GM12878 (cell line): Measurements from ENCODE around the gene FBXL15. TPM values are rescaled to one million over a fixed set of nuclear protein-coding genes. Genes with fewer than 3 reads are reported as not detected.

Source experiments
- ATAC-seq: fragments of 200-7000 bp; cut with Tn5 transposase; 3 replicates; pipeline ENCODE4 v1.9.1; 2020; ENCODE audit warnings: mild to moderate bottlenecking, moderate library complexity
- BruUV-seq: library from RNA; stranded (reverse); fragments of 400-500 nt; replicated peaks from 2 replicates; lab custom pipeline; 2021; lab: Mats Ljungman, UMichigan
- CTCF ChIA-PET: fragments of 300-600 bp; sonication (Branson Sonifier 250); formaldehyde crosslinking; extraction: SDS; loops from one replicate; lab custom pipeline; 2021; ENCODE audit warnings: inconsistent platforms; lab: Yijun Ruan, JAX
- POLR2A ChIA-PET: fragments of 350-600 bp; formaldehyde crosslinking; extraction: SDS; loops from one replicate; lab custom pipeline; 2021; ENCODE audit warnings: inconsistent platforms; lab: Charles Lee
- RAD21 ChIA-PET: fragments of 300-600 bp; sonication (Branson Sonifier 250); formaldehyde crosslinking; loops from one replicate; lab custom pipeline; 2023; ENCODE audit warnings: antibody characterized with exemption; ENCODE audit not compliant: unreplicated experiment; lab: Charles Lee
- SMC1A ChIA-PET: fragments of 300-600 bp; sonication (Branson Sonifier 250); formaldehyde crosslinking; loops from one replicate; lab custom pipeline; 2023; ENCODE audit not compliant: unreplicated experiment, uncharacterized antibody; lab: Charles Lee
- DNase-seq: peaks from one replicate; pipeline ENCODE4 v3.0.0-alpha.2; 2011; ENCODE audit warnings: low read depth, low spot score
- FAIRE-seq: peaks from 3 replicates; lab custom pipeline; 2011; peaks lifted over from hg19 to GRCh38; lab: Jason Lieb, UNC
- H2AFZ ChIP-seq: 2 replicates; pipeline ENCODE4 v1.6.0; 2011; ENCODE audit warnings: low read depth, low read length, control low read depth; ENCODE audit not compliant: control insufficient read depth
- H3K27ac ChIP-seq: 2 replicates; pipeline ENCODE4 v1.5.1; 2011; ENCODE audit warnings: control low read depth; ENCODE audit not compliant: control insufficient read depth, insufficient read depth
- H3K27me3 ChIP-seq, 2 experiments: replicated peaks in 1 of 2; 2 replicates each; pipeline versions ENCODE4 v1.6.0 to v1.6.1; 2011; ENCODE audit warnings: low read length in 1 of 2; ENCODE audit not compliant: control insufficient read depth in 2 of 2, insufficient read depth in 2 of 2
- H3K36me3 ChIP-seq, 2 experiments: 2 replicates each; pipeline ENCODE4 v1.5.1; 2011; ENCODE audit warnings: low read length in 1 of 2; ENCODE audit not compliant: control insufficient read depth in 2 of 2, insufficient read depth in 2 of 2
- H3K4me1 ChIP-seq: 2 replicates; pipeline ENCODE4 v1.6.1; 2011; ENCODE audit warnings: mild to moderate bottlenecking, low read length, moderate library complexity, mixed read lengths; ENCODE audit not compliant: control insufficient read depth, insufficient read depth
- H3K4me2 ChIP-seq: 2 replicates; pipeline ENCODE4 v1.6.0; 2011; ENCODE audit warnings: control low read depth; ENCODE audit not compliant: control insufficient read depth, insufficient read depth
- H3K4me3 ChIP-seq: fragments of 200-600 bp; sonication (generic); 2 replicates; pipeline ENCODE4 v1.5.1; 2016
- H3K79me2 ChIP-seq: 2 replicates; pipeline ENCODE4 v1.6.0; 2011; ENCODE audit warnings: low read length; ENCODE audit not compliant: control insufficient read depth, insufficient read depth
- H3K9ac ChIP-seq: 2 replicates; pipeline ENCODE4 v1.8.0; 2011; ENCODE audit warnings: low read length, control low read depth, mixed read lengths; ENCODE audit not compliant: control insufficient read depth, insufficient read depth
- H3K9me3 ChIP-seq: replicated peaks from 3 replicates; pipeline ENCODE4 v1.5.1; 2011; ENCODE audit warnings: mild to moderate bottlenecking, low read length; ENCODE audit not compliant: control insufficient read depth, insufficient read depth
- H4K20me1 ChIP-seq: 2 replicates; pipeline ENCODE4 v1.6.0; 2011; ENCODE audit not compliant: control insufficient read depth, insufficient read depth
- DPF2 ChIP-seq: fragments of 450-650 bp; IDR thresholded peaks from 2 replicates; pipeline ENCODE4 v1.6.1; 2017; ENCODE audit warnings: mild to moderate bottlenecking
- EP300 ChIP-seq, 2 experiments: fragments of 150-350 bp in 1 of 2; IDR thresholded peaks; 2 replicates each; pipeline ENCODE4 v1.6.1; 2011 to 2012; ENCODE audit warnings: low read depth in 2 of 2, low read length in 2 of 2, borderline replicate concordance in 1 of 2, improper control_type of control experiment in 1 of 2, inconsistent platforms in 1 of 2; ENCODE audit not compliant: control insufficient read depth in 1 of 2
- HDAC2 ChIP-seq: fragments of 200-600 bp; sonication (generic); IDR thresholded peaks from 2 replicates; pipeline ENCODE4 v1.6.1; 2017
- IKZF2 ChIP-seq, 2 experiments: fragments of 450-650 bp; IDR thresholded peaks; 2 replicates each; pipeline ENCODE4 v1.6.1; 2017; ENCODE audit warnings: mild to moderate bottlenecking in 2 of 2, moderate library complexity in 2 of 2
- MAX ChIP-seq: IDR thresholded peaks from 2 replicates; pipeline ENCODE4 v1.6.1; 2012; ENCODE audit warnings: low read depth, low read length, improper control_type of control experiment
- MTA2 ChIP-seq: fragments of 450-650 bp; IDR thresholded peaks from 2 replicates; pipeline ENCODE4 v1.6.1; 2016; ENCODE audit warnings: low read depth, mild to moderate bottlenecking, moderate library complexity
- MYB ChIP-seq: fragments of 150-350 bp; IDR thresholded peaks from 2 replicates; pipeline ENCODE4 v1.6.1; 2014; ENCODE audit warnings: mild to moderate bottlenecking, low read depth, low read length, borderline replicate concordance
- NFYB ChIP-seq: IDR thresholded peaks from 2 replicates; pipeline ENCODE4 v1.6.1; 2011; ENCODE audit warnings: low read depth, mild to moderate bottlenecking, low read length, improper control_type of control experiment, moderate library complexity; ENCODE audit not compliant: insufficient read depth
- PAX8 ChIP-seq: fragments of 450-650 bp; IDR thresholded peaks from 2 replicates; pipeline ENCODE4 v1.6.1; 2017; ENCODE audit warnings: mild to moderate bottlenecking, moderate library complexity
- PBX3 ChIP-seq: IDR thresholded peaks from 2 replicates; pipeline ENCODE4 v1.6.1; 2011; ENCODE audit warnings: mild to moderate bottlenecking, low read depth, low read length, moderate library complexity; ENCODE audit not compliant: insufficient replicate concordance
- PML ChIP-seq: IDR thresholded peaks from 2 replicates; pipeline ENCODE4 v1.6.1; 2012; ENCODE audit warnings: low read length, inconsistent platforms
- RUNX3 ChIP-seq: IDR thresholded peaks from 2 replicates; pipeline ENCODE4 v1.6.1; 2012; ENCODE audit warnings: low read length, inconsistent platforms
- SMAD1 ChIP-seq: fragments of 450-650 bp; IDR thresholded peaks from 2 replicates; pipeline ENCODE4 v1.6.1; 2018; ENCODE audit warnings: mild to moderate bottlenecking, low read depth; ENCODE audit not compliant: partially characterized antibody
- SUZ12 ChIP-seq: fragments of 200-600 bp; sonication (generic); IDR thresholded peaks from one replicate; pipeline ENCODE4 v1.6.1; 2018; ENCODE audit warnings: antibody characterized with exemption, mild to moderate bottlenecking; ENCODE audit not compliant: unreplicated experiment
- TAF1 ChIP-seq: IDR thresholded peaks from 2 replicates; pipeline ENCODE4 v1.6.1; 2011; ENCODE audit warnings: mild to moderate bottlenecking, low read depth, low read length, borderline replicate concordance
- TCF3 ChIP-seq: IDR thresholded peaks from 2 replicates; pipeline ENCODE4 v1.6.1; 2012; ENCODE audit warnings: low read depth, mild to moderate bottlenecking, low read length, borderline replicate concordance; ENCODE audit not compliant: insufficient read depth
- TCF7 ChIP-seq: IDR thresholded peaks from 2 replicates; pipeline ENCODE4 v1.6.1; 2014; ENCODE audit warnings: antibody characterized with exemption, borderline replicate concordance
- WGBS: methylation state at CpG from one replicate; pipeline ENCODE4 v1.1.6; 2016; ENCODE audit warnings: low lambda C conversion rate; ENCODE audit not compliant: insufficient replicate concordance, insufficient coverage; ENCODE audit errors: missing lambda C conversion rate; 5-methylcytosine and 5-hydroxymethylcytosine counted together
- in situ Hi-C: fragments of 300-500 bp; cut with MboI; formaldehyde crosslinking; loops from 9 replicates; pipeline ENCODE4 v1.14.3; 2018; ENCODE audit warnings: mixed read lengths
- intact Hi-C: fragments of 100-400 bp; cut with micrococcal nuclease; formaldehyde crosslinking; loops from one replicate; pipeline ENCODE4 v1.14.2; 2022; ENCODE audit not compliant: unreplicated experiment
- polyA plus RNA-seq, 11 experiments: library from polyadenylated mRNA; depleted of rRNA in 4 of 11; unstranded in 6 of 11; stranded (reverse) in 5 of 11; fragments of >200 nt; fragmentation: Nextera tagmentation in 4 of 11; fragmentation: Illumina TruSeq in 1 of 11; extraction: Ambion mirVana in 4 of 11; extraction: Trizol in 1 of 11; gene quantifications; 1 replicate in 1 of 11; 2 replicates in 10 of 11; pipeline versions ENCODE4 v1.2.1 to v1.2.3, GENCODE V29; 2011 to 2016; ENCODE audit warnings: inconsistent platforms in 2 of 11, missing spikeins in 2 of 11, low read depth in 1 of 11
- total RNA-seq, 4 experiments: library from RNA; depleted of rRNA in 3 of 4; stranded (reverse); fragments of >200 nt in 3 of 4; fragmentation: Illumina TruSeq in 1 of 4; extraction: Trizol in 1 of 4; gene quantifications; 2 replicates each; pipeline versions ENCODE4 v1.2.1 to v1.2.3, GENCODE V29; 2013 to 2021
- TF ChIP-seq, protein P1 (sequence below): fragments of 450-650 bp; IDR thresholded peaks from 2 replicates; pipeline ENCODE4 v1.6.1; 2016; ENCODE audit warnings: mild to moderate bottlenecking, moderate library complexity, borderline replicate concordance

The FBXL15 gene
- total and polyA plus RNA-seq, 10 of the 15 experiments (the other 5 are each of a cell fraction or from before 2014, with no cell fraction given) = 0.13 to 21.3 (median 7.9) TPM

- intact Hi-C loops (no loop called here), in situ Hi-C loops (no loop called here)
- POLR2A ChIA-PET = interaction anchor here (0.6 to 0.9 kb wide), 2 partner anchors 10 to 26 kb away, joined by 3 read pairs; no protein-coding TSS in a partner anchor
- DNase-seq = no peak
- peaks cover 9% of the 10 kb centered on the region for H3K4me1 ChIP-seq
- no peaks in the 10 kb centered on the region for H3K36me3 ChIP-seq
- no peak overlapping the region for H2AFZ ChIP-seq
- RAD21 ChIA-PET = interaction anchor here (0.5 to 1.1 kb wide), 2 partner anchors 39 to 333 kb away, joined by 3 to 6 read pairs; partner anchors contain the start of gene C10orf95
- SMC1A ChIA-PET = interaction anchor here (1.4 kb wide), 1 partner anchor 9 kb away, joined by 5 read pairs; the partner anchor contains the start of gene FBXL15
- BruUV-seq = no TSS peak
- WGBS = 65% methylated on average over 14 of the region's 14 CpGs
- CTCF ChIA-PET = interaction anchor here (0.8 to 1.0 kb wide), 2 partner anchors 11 to 12 kb away, joined by 3 to 6 read pairs; no protein-coding TSS in a partner anchor
- H4K20me1 ChIP-seq = peaks cover 5% of the 10 kb centered on the region; the same call in 1 of the 2 replicates
- no peak overlapping the region for H3K4me2 ChIP-seq
- H3K27ac ChIP-seq = no peak overlapping the region
- H3K4me3 ChIP-seq = no peak overlapping the region
- no peak overlapping the region for H3K9ac ChIP-seq
- no peaks in the 10 kb centered on the region for H3K79me2 ChIP-seq
- ATAC-seq = no peak
- FAIRE-seq = no peak
- no peaks in the 10 kb centered on the region for H3K9me3 ChIP-seq
- H3K27me3 ChIP-seq = peaks cover 17 to 21% of the 10 kb centered on the region in 2 experiments
- TF ChIP-seq IKZF2 (IDR thresholded peaks at IDR 0.05) = no peak
- TF ChIP-seq, protein P1, sequence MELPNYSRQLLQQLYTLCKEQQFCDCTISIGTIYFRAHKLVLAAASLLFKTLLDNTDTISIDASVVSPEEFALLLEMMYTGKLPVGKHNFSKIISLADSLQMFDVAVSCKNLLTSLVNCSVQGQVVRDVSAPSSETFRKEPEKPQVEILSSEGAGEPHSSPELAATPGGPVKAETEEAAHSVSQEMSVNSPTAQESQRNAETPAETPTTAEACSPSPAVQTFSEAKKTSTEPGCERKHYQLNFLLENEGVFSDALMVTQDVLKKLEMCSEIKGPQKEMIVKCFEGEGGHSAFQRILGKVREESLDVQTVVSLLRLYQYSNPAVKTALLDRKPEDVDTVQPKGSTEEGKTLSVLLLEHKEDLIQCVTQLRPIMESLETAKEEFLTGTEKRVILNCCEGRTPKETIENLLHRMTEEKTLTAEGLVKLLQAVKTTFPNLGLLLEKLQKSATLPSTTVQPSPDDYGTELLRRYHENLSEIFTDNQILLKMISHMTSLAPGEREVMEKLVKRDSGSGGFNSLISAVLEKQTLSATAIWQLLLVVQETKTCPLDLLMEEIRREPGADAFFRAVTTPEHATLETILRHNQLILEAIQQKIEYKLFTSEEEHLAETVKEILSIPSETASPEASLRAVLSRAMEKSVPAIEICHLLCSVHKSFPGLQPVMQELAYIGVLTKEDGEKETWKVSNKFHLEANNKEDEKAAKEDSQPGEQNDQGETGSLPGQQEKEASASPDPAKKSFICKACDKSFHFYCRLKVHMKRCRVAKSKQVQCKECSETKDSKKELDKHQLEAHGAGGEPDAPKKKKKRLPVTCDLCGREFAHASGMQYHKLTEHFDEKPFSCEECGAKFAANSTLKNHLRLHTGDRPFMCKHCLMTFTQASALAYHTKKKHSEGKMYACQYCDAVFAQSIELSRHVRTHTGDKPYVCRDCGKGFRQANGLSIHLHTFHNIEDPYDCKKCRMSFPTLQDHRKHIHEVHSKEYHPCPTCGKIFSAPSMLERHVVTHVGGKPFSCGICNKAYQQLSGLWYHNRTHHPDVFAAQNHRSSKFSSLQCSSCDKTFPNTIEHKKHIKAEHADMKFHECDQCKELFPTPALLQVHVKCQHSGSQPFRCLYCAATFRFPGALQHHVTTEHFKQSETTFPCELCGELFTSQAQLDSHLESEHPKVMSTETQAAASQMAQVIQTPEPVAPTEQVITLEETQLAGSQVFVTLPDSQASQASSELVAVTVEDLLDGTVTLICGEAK = no peak
- no peak for TF ChIP-seq SMAD1
- no peak for TF ChIP-seq RUNX3
- no peak for TF ChIP-seq EP300 (IDR thresholded peaks at IDR 0.05; ENCODE audit: borderline replicate concordance in 1 of 2, control insufficient read depth in 1 of 2, low read depth in 2 of 2, low read length in 2 of 2)
- no peak for TF ChIP-seq TCF3
- no peak for TF ChIP-seq SUZ12
- TF ChIP-seq HDAC2 = no peak
- TF ChIP-seq DPF2 = no peak
- no peak for TF ChIP-seq PBX3
- TF ChIP-seq TAF1 = no peak
- TF ChIP-seq MYB = no peak
- TF ChIP-seq MAX = no peak
- TF ChIP-seq NFYB = no peak
- TF ChIP-seq MTA2 = no peak
- no peak for TF ChIP-seq PML
- no peak for TF ChIP-seq TCF7
- TF ChIP-seq PAX8 = no peak
These were observed 9.0 kb upstream of the FBXL15 start for GRCh38 chr10:102411341-102412255.
